Neural progenitor cell (in vitro differentiated cells): ENCODE results near the gene HUS1B.

Source experiments
- EZH2 ChIP-seq: fragments of 200-600 bp; sonication (generic); IDR thresholded peaks from 2 replicates; pipeline ENCODE4 v1.6.1; 2017; ENCODE audit warnings: antibody characterized with exemption, mild to moderate bottlenecking, moderate library complexity
- EZH2phosphoT487 ChIP-seq: fragments of 200-600 bp; sonication (generic); IDR thresholded peaks from 2 replicates; pipeline ENCODE4 v1.6.1; 2017; ENCODE audit warnings: antibody characterized with exemption
- TF ChIP-seq, protein P1 (sequence below): fragments of 200-600 bp; sonication (generic); IDR thresholded peaks from 2 replicates; pipeline ENCODE4 v1.5.1; 2017; ENCODE audit warnings: antibody characterized with exemption, mild to moderate bottlenecking

DNA sequence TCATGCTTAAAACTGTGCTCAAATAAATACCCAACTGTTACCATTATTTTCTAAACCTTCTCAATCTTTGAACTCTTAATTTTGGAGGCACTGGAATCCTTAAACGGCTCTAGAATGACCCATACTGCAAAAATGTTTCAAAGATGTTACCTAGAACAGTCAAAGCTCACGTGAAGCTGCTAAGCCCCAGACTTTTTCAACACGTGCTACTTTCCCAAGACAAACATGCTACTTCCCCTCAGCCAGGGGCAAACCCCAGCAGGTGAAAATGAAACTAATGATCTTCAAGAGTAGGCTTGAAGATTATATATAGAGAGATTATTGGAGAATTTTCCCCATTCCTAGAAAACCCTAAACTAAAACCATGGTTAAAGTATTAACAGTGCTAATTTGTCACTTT is 28.1 kb downstream of the HUS1B start:
- TF ChIP-seq, protein P1, sequence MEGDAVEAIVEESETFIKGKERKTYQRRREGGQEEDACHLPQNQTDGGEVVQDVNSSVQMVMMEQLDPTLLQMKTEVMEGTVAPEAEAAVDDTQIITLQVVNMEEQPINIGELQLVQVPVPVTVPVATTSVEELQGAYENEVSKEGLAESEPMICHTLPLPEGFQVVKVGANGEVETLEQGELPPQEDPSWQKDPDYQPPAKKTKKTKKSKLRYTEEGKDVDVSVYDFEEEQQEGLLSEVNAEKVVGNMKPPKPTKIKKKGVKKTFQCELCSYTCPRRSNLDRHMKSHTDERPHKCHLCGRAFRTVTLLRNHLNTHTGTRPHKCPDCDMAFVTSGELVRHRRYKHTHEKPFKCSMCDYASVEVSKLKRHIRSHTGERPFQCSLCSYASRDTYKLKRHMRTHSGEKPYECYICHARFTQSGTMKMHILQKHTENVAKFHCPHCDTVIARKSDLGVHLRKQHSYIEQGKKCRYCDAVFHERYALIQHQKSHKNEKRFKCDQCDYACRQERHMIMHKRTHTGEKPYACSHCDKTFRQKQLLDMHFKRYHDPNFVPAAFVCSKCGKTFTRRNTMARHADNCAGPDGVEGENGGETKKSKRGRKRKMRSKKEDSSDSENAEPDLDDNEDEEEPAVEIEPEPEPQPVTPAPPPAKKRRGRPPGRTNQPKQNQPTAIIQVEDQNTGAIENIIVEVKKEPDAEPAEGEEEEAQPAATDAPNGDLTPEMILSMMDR, result no peak
- TF ChIP-seq EZH2 (no peak), EZH2phosphoT487 (no peak)
